GM12891 (cell line): ENCODE measurements around the gene SETD7.

ENCODE experiments used
- DNase-seq: peaks from one replicate; pipeline ENCODE4 v3.0.0; 2011; ENCODE audit warnings: low spot score; ENCODE audit not compliant: insufficient read length
- FAIRE-seq: peaks from 2 replicates; lab custom pipeline; 2011; peaks lifted over from hg19 to GRCh38; lab: Jason Lieb, UNC
- PAX5 ChIP-seq: IDR thresholded peaks from 2 replicates; pipeline ENCODE4 v1.6.1; 2011; ENCODE audit warnings: low read length, moderate library complexity, mild to moderate bottlenecking; ENCODE audit not compliant: insufficient read depth, severe bottlenecking
- POLR2A ChIP-seq: IDR thresholded peaks from 2 replicates; pipeline ENCODE4 v1.6.1; 2011; ENCODE audit warnings: low read depth, low read length, control low read depth
- POLR2AphosphoS5 ChIP-seq: IDR thresholded peaks from 2 replicates; pipeline ENCODE4 v1.6.1; 2011; ENCODE audit warnings: low read depth, low read length, control low read depth
- POU2F2 ChIP-seq: IDR thresholded peaks from 2 replicates; pipeline ENCODE4 v1.6.1; 2011; ENCODE audit warnings: low read depth, mild to moderate bottlenecking, control low read depth, low read length, moderate library complexity
- SPI1 ChIP-seq: IDR thresholded peaks from 2 replicates; pipeline ENCODE4 v1.6.1; 2011; ENCODE audit warnings: low read depth, low read length, control low read depth
- TAF1 ChIP-seq: IDR thresholded peaks from 2 replicates; pipeline ENCODE4 v1.6.1; 2011; ENCODE audit warnings: low read depth, low read length, control low read depth

Gene SETD7

GRCh38 chr4:139534287-139534950 lies 21.6 kb downstream of the SETD7 start:
- FAIRE-seq (no peak), DNase-seq (no peak)
- TF ChIP-seq POLR2AphosphoS5 (no peak), POLR2A (no peak), SPI1 (no peak), POU2F2 (no peak), TAF1 (no peak), PAX5 (no peak)

DNA sequence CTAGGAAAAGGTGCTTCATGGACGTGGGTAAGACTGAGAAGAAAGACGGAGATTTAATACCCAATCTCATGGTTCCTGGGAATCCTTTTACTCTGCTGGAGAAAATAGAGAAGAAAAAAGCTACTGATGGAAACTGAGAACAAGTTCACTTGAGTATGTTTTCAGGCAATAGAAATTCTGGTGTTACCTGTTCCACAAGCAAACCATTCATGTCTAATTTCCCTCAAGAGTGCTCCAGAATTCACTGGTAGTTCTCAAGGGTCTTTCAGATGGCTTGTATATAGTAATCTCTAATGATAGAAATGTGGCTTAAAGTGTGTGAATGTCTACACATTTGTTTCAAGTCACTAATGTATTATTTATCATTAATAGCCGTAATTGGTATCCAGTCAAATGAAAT lies 22.5 kb downstream of the SETD7 start:
- FAIRE-seq (no peak), DNase-seq (no peak)
- TF ChIP-seq SPI1 (no peak), POU2F2 (no peak), POLR2A (no peak), PAX5 (no peak), TAF1 (no peak)

DNA sequence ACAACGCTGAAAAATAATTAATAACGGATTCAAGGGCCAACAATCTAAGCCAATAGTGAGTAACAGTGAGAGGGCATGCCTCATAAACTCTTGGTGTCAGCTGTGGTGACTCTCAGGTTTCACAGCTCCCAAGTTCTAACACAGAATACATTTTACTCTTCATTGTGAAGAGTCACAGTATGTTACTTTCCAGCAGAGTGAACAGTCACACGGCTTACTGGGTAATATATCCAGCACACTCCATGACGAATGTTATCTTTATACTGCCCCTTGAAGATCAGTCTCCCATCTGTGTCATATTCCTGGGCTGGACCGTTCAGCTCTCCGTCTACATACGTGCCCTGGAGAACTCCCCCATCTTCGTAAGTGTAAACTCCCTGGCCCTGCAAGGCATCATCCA lies 23.1 kb downstream of the SETD7 start:
- DNase-seq: no peak
- no peak for TF ChIP-seq SPI1
- TF ChIP-seq POLR2A: no peak
- TF ChIP-seq TAF1: no peak
- TF ChIP-seq POLR2AphosphoS5: no peak
- TF ChIP-seq PAX5: no peak
- TF ChIP-seq POU2F2: no peak
- no peak for FAIRE-seq

DNA sequence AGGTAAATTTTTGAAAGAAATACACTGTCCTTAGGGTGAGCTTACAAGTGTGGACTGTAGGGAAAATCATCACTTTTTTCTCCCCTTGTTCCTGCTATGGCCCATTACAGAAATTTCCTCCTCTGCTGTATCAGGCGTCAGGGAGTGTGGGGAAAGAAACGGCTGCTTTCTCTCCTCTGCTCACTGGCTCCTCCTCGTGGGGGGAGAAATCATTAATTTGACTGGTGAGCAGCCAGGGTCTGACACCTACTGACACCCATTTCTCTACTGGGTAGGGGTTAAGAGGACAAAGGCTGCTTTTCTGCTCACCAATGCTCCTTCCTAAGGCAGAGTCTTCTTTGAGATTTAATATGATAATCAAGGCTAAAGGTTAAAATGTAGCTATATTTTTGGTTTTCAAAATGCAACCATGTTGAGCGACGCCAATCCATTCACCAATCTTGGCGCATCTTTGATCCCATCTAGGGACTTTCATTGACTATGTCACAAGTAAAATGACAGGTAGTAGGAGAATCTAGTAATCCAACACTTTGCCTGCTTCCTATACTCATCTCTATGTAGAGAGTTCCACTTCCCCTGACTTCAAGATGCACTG lies 25.1 kb downstream of the SETD7 start:
- DNase-seq (peak; percentile 25), FAIRE-seq (peak; percentile 81)
- TF ChIP-seq POLR2A (no peak), TAF1 (no peak), POLR2AphosphoS5 (no peak), PAX5 (no peak), SPI1 (no peak), POU2F2 (no peak)

DNA sequence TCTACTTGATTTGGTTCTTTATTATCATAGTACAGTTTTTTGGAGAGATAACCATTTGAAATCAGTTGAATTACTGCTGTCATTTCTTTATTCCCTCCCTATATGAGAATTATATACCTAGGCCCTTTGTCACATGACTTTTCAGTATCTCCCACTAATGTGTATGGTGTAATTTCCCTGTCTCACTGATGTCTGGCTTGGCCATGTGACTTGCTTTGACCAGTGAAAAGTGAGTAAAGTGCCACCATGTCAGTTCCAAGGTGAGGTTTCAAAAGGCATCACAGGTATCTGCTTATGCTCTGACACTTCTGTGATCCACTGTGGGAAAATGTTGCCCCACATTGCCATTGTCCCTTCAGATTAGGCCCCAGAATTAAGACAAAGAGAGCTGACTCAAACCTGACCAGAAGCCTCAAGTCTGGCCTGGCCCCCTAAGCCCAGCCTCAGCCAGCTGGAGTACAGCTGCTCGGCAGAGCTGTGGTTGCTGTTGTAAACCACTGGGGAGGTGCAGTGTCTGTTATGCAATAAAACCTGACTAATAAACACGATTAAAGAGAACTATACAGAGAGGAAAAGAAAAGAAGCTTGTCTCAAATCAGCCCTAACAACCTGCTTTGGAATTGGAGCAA lies 27.5 kb downstream of the SETD7 start:
- DNase-seq: no peak
- peak; percentile 55 for FAIRE-seq

GRCh38 chr4:139526928-139527327 lies 29.1 kb downstream of the SETD7 start:
- DNase-seq (no peak), FAIRE-seq (no peak)
- TF ChIP-seq TAF1 (no peak), POLR2AphosphoS5 (no peak), SPI1 (no peak), PAX5 (no peak), POLR2A (no peak), POU2F2 (no peak)

More for the DNA sequence above, 27.5 kb downstream of the SETD7 start:
- TF ChIP-seq POLR2AphosphoS5 (no peak), TAF1 (no peak), POLR2A (no peak), SPI1 (no peak), PAX5 (no peak), POU2F2 (no peak)

GRCh38 chr4:139525414-139525813 lies 30.6 kb downstream of the SETD7 start:
- DNase-seq (no peak), FAIRE-seq (no peak)
- TF ChIP-seq POLR2A (no peak), TAF1 (no peak), PAX5 (no peak), POU2F2 (no peak), SPI1 (no peak), POLR2AphosphoS5 (no peak)

DNA sequence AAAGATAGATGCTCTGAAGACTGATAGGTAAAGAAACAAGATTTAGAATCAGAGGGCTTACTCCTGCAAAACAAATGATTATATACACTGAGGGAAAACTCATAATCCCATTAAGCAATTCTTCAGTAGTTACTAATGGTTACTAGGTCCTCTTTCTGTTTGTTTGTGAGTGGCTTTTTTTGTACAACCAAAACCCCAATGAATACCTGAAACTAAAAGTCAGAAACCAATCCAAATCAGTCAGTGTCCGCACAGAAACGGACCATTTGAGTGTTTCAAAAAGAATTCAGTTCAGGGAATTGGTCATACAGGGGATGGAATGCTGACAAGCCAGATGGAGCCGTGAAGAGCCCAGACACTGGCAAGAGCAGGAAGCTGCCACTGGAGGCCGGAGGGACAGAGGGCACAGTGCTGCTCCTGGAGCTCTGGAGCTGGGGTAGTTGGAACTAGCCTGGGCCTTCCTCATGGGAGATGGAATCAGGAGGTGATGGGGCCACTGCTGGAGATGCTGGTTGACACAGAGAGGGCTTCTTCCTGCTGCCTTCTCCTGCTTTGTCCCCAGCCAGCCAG lies 31.9 kb downstream of the SETD7 start:
- DNase-seq: no peak

DNA sequence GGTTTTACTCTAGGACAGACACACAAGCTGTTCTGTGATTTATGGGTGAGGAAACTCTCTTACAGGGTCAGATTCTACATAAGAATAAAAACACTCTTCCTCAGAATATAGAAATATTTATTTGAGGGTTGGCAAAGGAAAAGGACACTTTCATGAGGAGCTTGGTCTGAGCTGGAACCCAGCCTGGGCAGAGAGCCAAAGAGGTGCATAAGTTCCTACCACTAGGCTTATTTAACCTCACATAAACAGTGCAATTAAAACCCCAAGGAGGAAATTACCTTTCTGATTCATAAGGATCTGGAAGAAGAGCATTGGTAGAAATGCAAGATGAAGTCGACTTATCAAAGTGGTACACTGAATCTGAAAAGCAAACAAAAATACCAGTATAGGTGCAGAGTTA lies 32.9 kb downstream of the SETD7 start:
- FAIRE-seq: no peak
- TF ChIP-seq POLR2A (no peak), POLR2AphosphoS5 (no peak), PAX5 (no peak), TAF1 (no peak)
- no peak for DNase-seq

More for the DNA sequence above, 31.9 kb downstream of the SETD7 start:
- no peak for FAIRE-seq
- TF ChIP-seq POLR2AphosphoS5 (no peak), POLR2A (no peak), POU2F2 (no peak), SPI1 (no peak), TAF1 (no peak), PAX5 (no peak)
